Stomach smooth muscle (tissue), 2 donors: ENCODE data around the gene TBC1D26.
"Not testable (repeated sequence)": the region's sequence is repeated elsewhere in the genome, so short reads cannot be mapped to it uniquely, and the experiment has no call there.

Source experiments
- H3K27ac ChIP-seq: one replicate; pipeline ENCODE4 v1.7.0; 2013; ENCODE audit warnings: mild to moderate bottlenecking, low read length, inconsistent platforms
- H3K27me3 ChIP-seq, 2 donors: one replicate each; pipeline ENCODE4 v1.7.0; 2013; ENCODE audit warnings: low read length in 2 of 2; ENCODE audit not compliant: insufficient read depth in 2 of 2, control insufficient read depth in 1 of 2
- H3K36me3 ChIP-seq, 2 donors: one replicate each; pipeline ENCODE4 v1.7.0; 2013; ENCODE audit warnings: low read length in 2 of 2; ENCODE audit not compliant: control insufficient read depth in 2 of 2, insufficient read depth in 2 of 2
- H3K4me1 ChIP-seq: one replicate; pipeline ENCODE4 v1.7.0; 2013; ENCODE audit warnings: low read length; ENCODE audit not compliant: control insufficient read depth, insufficient read depth
- H3K4me3 ChIP-seq, 2 donors: one replicate each; pipeline ENCODE4 v1.7.0; 2013; ENCODE audit warnings: low read length in 2 of 2
- H3K9ac ChIP-seq, 2 donors: one replicate each; pipeline ENCODE4 v1.7.0; 2013; ENCODE audit warnings: low read length in 2 of 2, mild to moderate bottlenecking in 1 of 2
- H3K9me3 ChIP-seq, 2 donors: one replicate each; pipeline ENCODE4 v1.7.0; 2013; ENCODE audit warnings: low read length in 2 of 2; ENCODE audit not compliant: control insufficient read depth in 2 of 2
- donor health status: healthy.
- donor health status: Pancreatic carcinoma.

TBC1D26 gene

GRCh38 chr17:15782866-15783265 is 50.8 kb downstream of the TBC1D26 start:
- no peaks in the 10 kb centered on the region for H3K9me3 ChIP-seq
- peak overlapping the region in 1 of 2 donors; percentile 58 for H3K9ac ChIP-seq
- no peak overlapping the region for H3K27ac ChIP-seq
- peaks cover 2% of the 10 kb centered on the region for H3K4me1 ChIP-seq
- H3K4me3 ChIP-seq = peak overlapping the region in 1 of 2 donors; percentile 62
- H3K27me3 ChIP-seq = no peaks in the 10 kb centered on the region
- H3K36me3 ChIP-seq = no peaks in the 10 kb centered on the region

- no peaks in the 10 kb centered on the region for H3K9me3 ChIP-seq
- H3K27me3 ChIP-seq = no peaks in the 10 kb centered on the region
- H3K36me3 ChIP-seq = no peaks in the 10 kb centered on the region
- peaks cover 2% of the 10 kb centered on the region for H3K4me1 ChIP-seq
- H3K9ac ChIP-seq = no peak overlapping the region
- H3K4me3 ChIP-seq = no peak overlapping the region
- H3K27ac ChIP-seq = no peak overlapping the region
Measured at GRCh38 chr17:15783461-15783860, 51.4 kb downstream of the TBC1D26 start.

GRCh38 chr17:15784351-15784750 is 52.3 kb downstream of the TBC1D26 start:
- H3K4me3 ChIP-seq, H3K27me3 ChIP-seq, H3K36me3 ChIP-seq, H3K9ac ChIP-seq, H3K4me1 ChIP-seq, H3K27ac ChIP-seq, H3K9me3 ChIP-seq: not testable (repeated sequence)

GRCh38 chr17:15787363-15788075 is 55.4 kb downstream of the TBC1D26 start:
- H3K27ac ChIP-seq, H3K9me3 ChIP-seq, H3K36me3 ChIP-seq, H3K4me1 ChIP-seq, H3K9ac ChIP-seq, H3K27me3 ChIP-seq, H3K4me3 ChIP-seq: not testable (repeated sequence)

GRCh38 chr17:15788365-15788764 is 56.3 kb downstream of the TBC1D26 start:
- H3K27me3 ChIP-seq, H3K9me3 ChIP-seq, H3K36me3 ChIP-seq, H3K4me1 ChIP-seq, H3K4me3 ChIP-seq, H3K9ac ChIP-seq, H3K27ac ChIP-seq: not testable (repeated sequence)
